Stimulated activated naive CD4-positive, alpha-beta T cell treated with Interleukin-2 at 50 U/mL for 16 hours (primary cell): ENCODE data around the gene SLC47A2.

Experiments
- DNase-seq: peaks from one replicate; lab custom pipeline; 2025; lab: John Stamatoyannopoulos, UW

The SLC47A2 gene

DNA sequence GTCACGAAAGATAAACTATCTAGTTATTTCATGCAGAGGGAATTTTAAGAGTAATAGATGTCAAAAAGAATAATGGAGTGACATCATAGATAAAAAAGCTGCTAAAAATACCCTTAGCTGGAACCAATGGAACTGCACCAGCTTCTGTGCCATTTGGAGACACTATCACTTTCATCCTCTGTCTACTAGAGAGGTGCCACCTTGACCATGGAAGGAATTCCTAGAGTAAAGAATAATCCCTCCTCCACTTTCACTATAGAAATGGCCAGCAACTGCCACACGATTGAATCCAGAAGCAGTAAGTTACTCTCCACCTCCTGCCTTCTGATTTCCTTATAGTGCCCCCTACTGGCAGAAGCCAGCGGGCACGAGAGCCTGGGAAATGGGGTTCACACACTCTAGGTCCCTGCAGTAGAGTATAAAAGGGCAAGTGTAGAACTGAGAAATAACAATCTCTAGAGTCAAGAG, 70.6 kb downstream of the SLC47A2 start:
- DNase-seq: peak; percentile 20

DNA sequence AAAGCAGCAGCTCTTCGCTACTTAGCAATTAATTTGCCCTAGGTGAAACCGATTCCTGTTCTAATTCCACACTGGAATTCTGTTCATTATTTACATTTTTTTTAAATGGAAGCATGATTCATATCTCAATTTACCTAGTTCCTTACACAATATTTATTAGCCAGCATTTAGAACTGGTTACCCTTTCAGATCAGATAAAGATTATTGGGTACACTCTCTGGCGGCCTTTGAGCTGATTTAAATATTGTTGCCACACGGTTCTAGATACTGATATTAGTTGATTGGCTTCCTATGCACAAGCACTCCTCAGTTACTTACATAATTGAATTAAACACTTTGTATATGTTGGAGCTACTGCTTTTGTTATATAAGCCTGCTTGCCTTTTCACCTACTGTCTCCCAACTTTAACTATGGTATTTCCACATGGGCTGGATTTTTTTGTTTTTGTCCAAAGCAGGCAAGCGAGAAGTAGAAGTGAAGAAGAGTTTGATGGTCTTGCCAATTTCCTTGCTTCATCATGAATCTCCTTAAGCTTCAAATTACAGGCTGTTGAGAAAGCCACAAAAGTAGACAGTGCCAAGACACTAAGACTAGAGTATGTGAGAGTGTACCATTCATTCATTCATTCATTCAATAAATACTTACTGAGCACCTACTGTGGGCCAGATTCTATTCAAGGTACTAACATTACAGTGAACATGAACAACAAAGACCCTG, 71.7 kb downstream of the SLC47A2 start:
- DNase-seq: no peak

DNA sequence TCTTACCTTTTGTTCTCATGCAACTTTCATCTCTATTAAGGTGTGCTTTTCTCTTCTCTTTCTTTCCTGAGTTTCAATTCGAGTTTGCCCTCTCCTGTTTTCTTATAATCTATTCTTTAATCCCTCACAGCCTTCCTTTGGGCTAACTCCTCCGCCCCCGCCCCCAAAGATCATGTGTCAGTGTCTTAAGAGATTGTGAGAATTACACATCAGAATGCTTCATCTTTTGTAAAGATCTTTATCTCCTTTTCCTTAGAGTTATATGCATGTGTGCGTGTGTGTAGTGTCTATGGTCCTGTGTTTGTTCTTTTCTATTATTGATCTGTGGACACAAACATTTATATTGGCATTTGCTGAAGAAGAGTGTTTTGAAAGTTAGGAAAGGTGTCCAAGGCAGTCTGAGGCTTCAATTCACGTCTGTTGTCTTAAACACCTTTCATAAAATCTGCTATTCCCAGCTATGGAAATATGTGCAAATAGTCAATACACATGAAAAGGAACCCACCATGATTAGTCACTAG, 74.0 kb downstream of the SLC47A2 start:
- DNase-seq: no peak

DNA sequence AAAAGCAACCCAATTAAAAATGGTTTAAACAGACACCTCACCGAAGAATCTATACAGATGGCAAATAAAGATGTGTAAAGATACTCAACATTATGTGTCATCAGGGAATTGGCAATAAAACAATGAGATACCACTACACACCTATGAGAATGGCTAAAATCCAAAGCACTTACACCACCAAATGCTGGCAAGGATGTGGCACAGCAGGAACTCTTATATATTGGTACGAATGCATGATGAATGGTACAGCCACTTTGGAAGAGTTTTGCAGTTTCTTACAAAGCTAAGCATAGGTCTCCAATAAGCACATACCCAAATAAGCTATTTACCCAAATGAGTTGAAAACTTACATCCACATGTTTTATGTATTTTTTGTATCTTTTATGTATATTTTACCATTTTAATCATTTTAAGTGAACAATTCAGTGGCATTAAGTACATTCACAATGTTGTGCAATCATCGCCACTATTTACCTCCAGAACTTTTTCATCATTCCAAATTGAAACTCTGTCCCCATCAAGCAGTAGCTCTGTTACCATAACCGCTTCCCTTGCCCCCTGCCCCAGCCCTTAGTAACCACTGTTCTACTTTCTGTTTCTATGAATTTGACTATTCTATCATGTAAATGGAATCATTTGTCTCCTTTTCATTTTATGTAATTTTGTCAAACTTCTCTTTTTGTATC, 74.6 kb downstream of the SLC47A2 start:
- DNase-seq: no peak

DNA sequence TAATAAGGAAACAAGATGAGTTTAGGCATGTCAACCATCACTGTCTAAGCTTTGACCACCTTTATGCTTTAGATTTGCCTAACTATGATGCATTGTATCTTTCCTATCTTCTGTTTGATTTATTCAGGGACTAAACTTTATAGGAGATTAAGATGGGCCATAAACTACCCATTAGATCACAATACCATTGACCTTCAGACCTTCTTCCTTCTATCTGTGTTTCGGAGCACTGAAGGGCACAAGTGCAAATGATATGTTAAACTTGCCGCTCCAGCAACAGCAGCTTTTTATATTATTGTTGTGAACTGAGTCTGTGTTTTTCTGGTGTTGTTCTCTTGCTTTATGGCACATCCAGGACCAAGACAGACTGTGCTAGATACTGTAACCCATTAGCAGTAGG, 84.5 kb downstream of the SLC47A2 start:
- DNase-seq: no peak

DNA sequence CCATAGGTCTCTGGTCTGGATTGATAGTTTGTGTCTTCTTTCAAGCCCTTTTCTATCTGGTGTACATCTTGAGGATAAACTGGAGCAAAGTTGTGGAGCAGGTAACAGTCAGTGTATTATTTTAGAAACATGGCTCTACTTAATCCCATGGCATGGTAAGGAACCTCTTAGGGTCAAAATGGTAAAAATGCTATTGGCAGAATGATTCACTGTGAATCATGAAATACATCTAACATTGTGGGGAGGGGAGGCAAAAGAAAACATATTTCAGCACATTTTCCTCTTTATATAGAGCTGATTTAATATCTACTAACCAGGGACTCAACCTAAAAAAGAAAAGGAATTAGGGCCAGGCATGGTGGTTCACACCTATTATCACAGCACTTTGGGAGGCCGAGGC, 85.7 kb downstream of the SLC47A2 start:
- DNase-seq: no peak

DNA sequence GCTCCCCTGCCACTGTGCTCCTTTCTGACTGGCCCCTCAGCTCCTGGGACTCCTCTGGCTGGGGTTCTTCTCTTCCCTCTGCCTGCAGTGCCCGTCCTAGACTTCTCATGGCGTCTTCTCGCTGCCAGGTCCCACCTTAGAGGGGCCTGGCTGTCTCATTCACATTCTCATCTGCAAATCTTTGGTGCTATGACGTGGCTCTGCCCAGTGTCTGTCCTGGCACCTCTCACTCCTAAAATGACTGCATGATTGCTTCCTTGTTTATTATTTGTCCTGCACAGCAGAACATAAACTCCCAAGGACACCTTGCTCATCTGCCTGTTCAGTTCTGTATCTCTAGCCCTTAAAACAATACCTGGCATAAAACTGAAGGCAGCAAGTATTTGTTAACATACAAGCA, 86.3 kb downstream of the SLC47A2 start:
- DNase-seq: no peak

DNA sequence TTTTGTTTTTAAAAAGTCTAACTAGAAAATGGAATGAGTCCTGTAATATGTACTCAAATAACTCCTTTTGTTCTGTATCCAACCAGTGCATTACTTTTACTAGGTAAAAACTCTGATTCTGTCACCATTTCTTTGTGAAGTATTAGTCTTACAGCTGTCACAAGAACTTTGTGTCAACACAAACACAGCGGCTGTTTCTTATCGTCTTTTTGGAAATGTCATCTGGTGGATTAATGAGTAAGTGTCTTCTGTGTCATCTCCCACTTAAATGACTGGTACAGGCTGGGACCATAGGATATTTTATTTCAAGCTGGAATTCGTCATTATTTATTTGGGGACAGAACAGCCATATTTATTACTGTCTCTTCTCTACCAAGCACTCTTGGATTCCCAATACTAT, 86.9 kb downstream of the SLC47A2 start:
- no peak for DNase-seq
